ENCODE measurements around the gene MTG2. TPM values are rescaled to one million over a fixed set of nuclear protein-coding genes. Genes with fewer than 3 reads are reported as not detected.

The MTG2 gene
- total RNA-seq, 1 experiment from 2014 or later: 110 TPM

DNA sequence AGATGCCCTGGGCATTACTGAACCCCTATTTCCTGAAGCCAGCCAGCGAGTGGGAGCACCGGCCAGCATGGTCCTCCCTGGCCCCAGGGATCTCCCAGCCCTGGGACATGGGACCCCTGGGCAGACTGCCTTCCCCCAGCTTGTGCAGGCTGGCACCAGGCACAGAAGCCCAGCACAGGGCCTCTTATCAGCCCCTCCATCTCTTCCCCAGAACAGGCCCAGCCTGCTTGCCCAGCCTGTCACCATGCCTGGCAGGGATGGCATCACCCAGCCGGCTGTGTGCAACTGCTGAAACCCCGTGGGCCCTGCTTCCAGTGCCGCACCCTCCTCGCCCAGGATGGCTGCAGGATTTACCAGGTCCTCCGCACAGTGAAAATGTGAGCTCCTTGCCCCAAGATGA lies 49.4 kb downstream of the MTG2 start:
- Mint-ChIP-seq H3K4me3 (ENCODE audit: unreplicated experiment) (no peak overlapping the region), H3K9me3 (ENCODE audit: unreplicated experiment) (no peaks in the 10 kb centered on the region), H3K36me3 (ENCODE audit: insufficient read depth, unreplicated experiment) (no peaks in the 10 kb centered on the region), H3K27ac (ENCODE audit: unreplicated experiment) (no peak overlapping the region), H3K27me3 (ENCODE audit: insufficient read depth, unreplicated experiment) (no peaks in the 10 kb centered on the region), H3K4me1 (ENCODE audit: low read depth, unreplicated experiment) (no peaks in the 10 kb centered on the region)
- CTCF ChIA-PET: no interaction called here
- TF ChIP-seq, protein P1, sequence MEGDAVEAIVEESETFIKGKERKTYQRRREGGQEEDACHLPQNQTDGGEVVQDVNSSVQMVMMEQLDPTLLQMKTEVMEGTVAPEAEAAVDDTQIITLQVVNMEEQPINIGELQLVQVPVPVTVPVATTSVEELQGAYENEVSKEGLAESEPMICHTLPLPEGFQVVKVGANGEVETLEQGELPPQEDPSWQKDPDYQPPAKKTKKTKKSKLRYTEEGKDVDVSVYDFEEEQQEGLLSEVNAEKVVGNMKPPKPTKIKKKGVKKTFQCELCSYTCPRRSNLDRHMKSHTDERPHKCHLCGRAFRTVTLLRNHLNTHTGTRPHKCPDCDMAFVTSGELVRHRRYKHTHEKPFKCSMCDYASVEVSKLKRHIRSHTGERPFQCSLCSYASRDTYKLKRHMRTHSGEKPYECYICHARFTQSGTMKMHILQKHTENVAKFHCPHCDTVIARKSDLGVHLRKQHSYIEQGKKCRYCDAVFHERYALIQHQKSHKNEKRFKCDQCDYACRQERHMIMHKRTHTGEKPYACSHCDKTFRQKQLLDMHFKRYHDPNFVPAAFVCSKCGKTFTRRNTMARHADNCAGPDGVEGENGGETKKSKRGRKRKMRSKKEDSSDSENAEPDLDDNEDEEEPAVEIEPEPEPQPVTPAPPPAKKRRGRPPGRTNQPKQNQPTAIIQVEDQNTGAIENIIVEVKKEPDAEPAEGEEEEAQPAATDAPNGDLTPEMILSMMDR (IDR thresholded peaks at IDR 0.05; ENCODE audit: insufficient read depth in 1 of 2, low read depth in 1 of 2, low read length in 1 of 2, severe bottlenecking in 1 of 2, unreplicated experiment in 1 of 2): no peak
- intact Hi-C loops (cut with micrococcal nuclease; ENCODE audit: unreplicated experiment): no loop called here
- H3K4me3 ChIP-seq (ENCODE audit: low read depth, low read length): no peak overlapping the region
- H3K4me1 ChIP-seq: no peaks in the 10 kb centered on the region
- no TSS peak for BruUV-seq (replicated peaks)
- H3K9me3 ChIP-seq: no peaks in the 10 kb centered on the region
- POLR2A ChIA-PET: no interaction called here
- no peaks in the 10 kb centered on the region for H3K27me3 ChIP-seq (replicated peaks; ENCODE audit: control insufficient read depth, insufficient read depth, low read length)
- no peak for DNase-seq
- no peaks in the 10 kb centered on the region for H3K36me3 ChIP-seq (ENCODE audit: control insufficient read depth, insufficient read depth, low read length)

DNA sequence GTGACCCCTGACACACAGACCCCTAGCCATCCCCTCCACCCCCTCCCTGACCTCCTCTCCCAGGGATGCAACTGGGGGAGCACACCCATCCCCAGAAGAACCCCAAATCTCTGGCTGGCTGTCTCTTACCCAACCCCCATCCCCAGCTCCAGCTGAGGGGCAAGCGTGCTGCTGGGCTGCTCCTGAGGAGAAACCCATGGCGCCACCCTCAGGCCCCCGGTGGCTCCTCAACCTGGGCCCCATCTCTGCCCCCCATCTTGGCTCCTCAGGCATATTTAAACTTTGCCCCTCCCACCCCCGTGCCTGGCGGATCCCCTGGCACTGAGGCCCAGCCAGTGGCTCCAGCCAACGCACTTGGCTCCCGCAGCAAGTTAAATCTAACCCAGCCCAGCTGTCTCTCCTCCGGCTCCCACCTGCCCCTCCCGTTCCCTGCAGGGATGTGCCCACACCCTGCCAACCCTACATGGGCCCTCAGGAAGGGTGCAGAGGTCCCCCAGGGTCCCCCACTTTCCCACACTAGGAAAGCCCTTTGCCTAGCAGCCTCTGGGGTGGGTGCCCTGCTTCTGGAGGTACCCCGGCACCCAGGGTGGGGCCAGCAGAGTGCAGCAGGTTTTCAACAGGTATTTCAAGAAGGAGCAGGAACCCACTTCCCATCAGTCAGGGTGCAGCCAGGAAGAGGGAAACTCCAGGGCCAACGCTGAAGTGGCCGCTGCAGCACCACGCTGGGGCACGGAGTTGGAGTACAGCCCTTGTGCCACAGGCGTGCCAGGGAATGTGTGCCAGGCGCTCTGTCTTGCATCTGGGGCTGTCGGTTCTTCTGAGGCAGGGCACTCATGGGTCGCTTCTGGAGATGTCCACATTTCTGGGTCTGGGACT lies 50.2 kb downstream of the MTG2 start:
- H3K4me1 Mint-ChIP-seq (ENCODE audit: low read depth, unreplicated experiment): peaks cover 6% of the 10 kb centered on the region
- Histone ChIP-seq H3K9me3 (no peaks in the 10 kb centered on the region), H3K4me3 (ENCODE audit: low read depth, low read length) (no peak overlapping the region), H3K27me3 (replicated peaks; ENCODE audit: control insufficient read depth, insufficient read depth, low read length) (no peaks in the 10 kb centered on the region), H3K36me3 (ENCODE audit: control insufficient read depth, insufficient read depth, low read length) (no peaks in the 10 kb centered on the region), H3K4me1 (peaks cover 6% of the 10 kb centered on the region)
- intact Hi-C loops (cut with micrococcal nuclease; ENCODE audit: unreplicated experiment): no loop called here
- H3K27me3 Mint-ChIP-seq (ENCODE audit: insufficient read depth, unreplicated experiment): no peaks in the 10 kb centered on the region
- no peaks in the 10 kb centered on the region for H3K9me3 Mint-ChIP-seq (ENCODE audit: unreplicated experiment)
- CTCF ChIA-PET: no interaction called here
- BruUV-seq (replicated peaks): no TSS peak
- peaks cover 6% of the 10 kb centered on the region for H3K36me3 Mint-ChIP-seq (ENCODE audit: insufficient read depth, unreplicated experiment)
- TF ChIP-seq, protein P1 (IDR thresholded peaks at IDR 0.05; ENCODE audit: insufficient read depth in 1 of 2, low read depth in 1 of 2, low read length in 1 of 2, severe bottlenecking in 1 of 2, unreplicated experiment in 1 of 2): no peak
- DNase-seq: no peak
- H3K4me3 Mint-ChIP-seq (ENCODE audit: unreplicated experiment): no peak overlapping the region
- no peak overlapping the region for H3K27ac Mint-ChIP-seq (ENCODE audit: unreplicated experiment)
- POLR2A ChIA-PET: no interaction called here

DNA sequence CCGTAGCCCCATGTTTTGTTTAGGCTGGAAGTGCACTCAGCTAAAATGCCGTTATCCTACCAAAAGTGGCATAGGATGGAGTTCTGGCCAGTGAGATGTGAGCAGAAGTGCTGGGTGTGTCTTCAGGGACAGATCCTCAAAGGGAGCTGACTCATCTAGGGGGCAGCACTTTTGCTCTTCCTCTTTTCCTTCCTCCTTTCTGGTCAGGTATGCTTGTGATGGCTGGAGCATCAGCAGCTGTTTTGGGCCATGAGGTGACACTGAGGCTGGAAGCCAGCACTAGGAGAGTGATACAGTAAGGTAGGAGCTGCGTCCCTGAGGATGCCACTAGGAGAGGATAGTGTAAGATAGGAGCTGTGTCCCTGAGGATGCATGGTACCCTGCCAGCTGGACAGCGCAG lies 50.9 kb downstream of the MTG2 start:
- Mint-ChIP-seq H3K36me3 (ENCODE audit: insufficient read depth, unreplicated experiment) (peaks cover 9% of the 10 kb centered on the region), H3K27ac (ENCODE audit: unreplicated experiment) (no peak overlapping the region), H3K9me3 (ENCODE audit: unreplicated experiment) (no peaks in the 10 kb centered on the region), H3K27me3 (ENCODE audit: insufficient read depth, unreplicated experiment) (no peaks in the 10 kb centered on the region), H3K4me1 (ENCODE audit: low read depth, unreplicated experiment) (peaks cover 7% of the 10 kb centered on the region), H3K4me3 (ENCODE audit: unreplicated experiment) (no peak overlapping the region)
- Histone ChIP-seq H3K27me3 (replicated peaks; ENCODE audit: control insufficient read depth, insufficient read depth, low read length) (no peaks in the 10 kb centered on the region), H3K9me3 (no peaks in the 10 kb centered on the region), H3K36me3 (ENCODE audit: control insufficient read depth, insufficient read depth, low read length) (no peaks in the 10 kb centered on the region), H3K4me3 (ENCODE audit: low read depth, low read length) (no peak overlapping the region), H3K4me1 (peaks cover 6% of the 10 kb centered on the region)
- POLR2A ChIA-PET: no interaction called here
- intact Hi-C loops (cut with micrococcal nuclease; ENCODE audit: unreplicated experiment): no loop called here
- DNase-seq: no peak
- CTCF ChIA-PET: no interaction called here
- no TSS peak for BruUV-seq (replicated peaks)
- TF ChIP-seq, protein P1 (IDR thresholded peaks at IDR 0.05; ENCODE audit: insufficient read depth in 1 of 2, low read depth in 1 of 2, low read length in 1 of 2, severe bottlenecking in 1 of 2, unreplicated experiment in 1 of 2): no peak

Measured in Caco-2 (cell line).